GM12878 (cell line): ENCODE measurements around the gene ZDHHC14. TPM values are rescaled to one million over a fixed set of nuclear protein-coding genes. Genes with fewer than 3 reads are reported as not detected.

Experiments used
- ATAC-seq: fragments of 200-7000 bp; cut with Tn5 transposase; 3 replicates; pipeline ENCODE4 v1.9.1; 2020; ENCODE audit warnings: mild to moderate bottlenecking, moderate library complexity
- BruUV-seq: library from RNA; stranded (reverse); fragments of 400-500 nt; replicated peaks from 2 replicates; lab custom pipeline; 2021; lab: Mats Ljungman, UMichigan
- CTCF ChIA-PET: fragments of 300-600 bp; sonication (Branson Sonifier 250); formaldehyde crosslinking; extraction: SDS; loops from one replicate; lab custom pipeline; 2021; ENCODE audit warnings: inconsistent platforms; lab: Yijun Ruan, JAX
- POLR2A ChIA-PET: fragments of 350-600 bp; formaldehyde crosslinking; extraction: SDS; loops from one replicate; lab custom pipeline; 2021; ENCODE audit warnings: inconsistent platforms; lab: Charles Lee
- RAD21 ChIA-PET: fragments of 300-600 bp; sonication (Branson Sonifier 250); formaldehyde crosslinking; loops from one replicate; lab custom pipeline; 2023; ENCODE audit warnings: antibody characterized with exemption; ENCODE audit not compliant: unreplicated experiment; lab: Charles Lee
- SMC1A ChIA-PET: fragments of 300-600 bp; sonication (Branson Sonifier 250); formaldehyde crosslinking; loops from one replicate; lab custom pipeline; 2023; ENCODE audit not compliant: unreplicated experiment, uncharacterized antibody; lab: Charles Lee
- DNase-seq: peaks from one replicate; pipeline ENCODE4 v3.0.0-alpha.2; 2011; ENCODE audit warnings: low read depth, low spot score
- FAIRE-seq: peaks from 3 replicates; lab custom pipeline; 2011; peaks lifted over from hg19 to GRCh38; lab: Jason Lieb, UNC
- H2AFZ ChIP-seq: 2 replicates; pipeline ENCODE4 v1.6.0; 2011; ENCODE audit warnings: low read depth, low read length, control low read depth; ENCODE audit not compliant: control insufficient read depth
- H3K27ac ChIP-seq: 2 replicates; pipeline ENCODE4 v1.5.1; 2011; ENCODE audit warnings: control low read depth; ENCODE audit not compliant: control insufficient read depth, insufficient read depth
- H3K27me3 ChIP-seq, 2 experiments: replicated peaks in 1 of 2; 2 replicates each; pipeline versions ENCODE4 v1.6.0 to v1.6.1; 2011; ENCODE audit warnings: low read length in 1 of 2; ENCODE audit not compliant: control insufficient read depth in 2 of 2, insufficient read depth in 2 of 2
- H3K36me3 ChIP-seq, 2 experiments: 2 replicates each; pipeline ENCODE4 v1.5.1; 2011; ENCODE audit warnings: low read length in 1 of 2; ENCODE audit not compliant: control insufficient read depth in 2 of 2, insufficient read depth in 2 of 2
- H3K4me1 ChIP-seq: 2 replicates; pipeline ENCODE4 v1.6.1; 2011; ENCODE audit warnings: mild to moderate bottlenecking, low read length, moderate library complexity, mixed read lengths; ENCODE audit not compliant: control insufficient read depth, insufficient read depth
- H3K4me2 ChIP-seq: 2 replicates; pipeline ENCODE4 v1.6.0; 2011; ENCODE audit warnings: control low read depth; ENCODE audit not compliant: control insufficient read depth, insufficient read depth
- H3K4me3 ChIP-seq: fragments of 200-600 bp; sonication (generic); 2 replicates; pipeline ENCODE4 v1.5.1; 2016
- H3K79me2 ChIP-seq: 2 replicates; pipeline ENCODE4 v1.6.0; 2011; ENCODE audit warnings: low read length; ENCODE audit not compliant: control insufficient read depth, insufficient read depth
- H3K9ac ChIP-seq: 2 replicates; pipeline ENCODE4 v1.8.0; 2011; ENCODE audit warnings: low read length, control low read depth, mixed read lengths; ENCODE audit not compliant: control insufficient read depth, insufficient read depth
- H3K9me3 ChIP-seq: replicated peaks from 3 replicates; pipeline ENCODE4 v1.5.1; 2011; ENCODE audit warnings: mild to moderate bottlenecking, low read length; ENCODE audit not compliant: control insufficient read depth, insufficient read depth
- H4K20me1 ChIP-seq: 2 replicates; pipeline ENCODE4 v1.6.0; 2011; ENCODE audit not compliant: control insufficient read depth, insufficient read depth
- EED ChIP-seq: sonication (generic); IDR thresholded peaks from 2 replicates; pipeline ENCODE4 v1.6.1; 2016; ENCODE audit warnings: antibody characterized with exemption, low read depth
- MTA2 ChIP-seq: fragments of 450-650 bp; IDR thresholded peaks from 2 replicates; pipeline ENCODE4 v1.6.1; 2016; ENCODE audit warnings: low read depth, mild to moderate bottlenecking, moderate library complexity
- MXI1 ChIP-seq: fragments of 150-350 bp; IDR thresholded peaks from 2 replicates; pipeline ENCODE4 v1.6.1; 2011; ENCODE audit warnings: low read depth, mild to moderate bottlenecking, inconsistent platforms, low read length, improper control_type of control experiment
- MYB ChIP-seq: fragments of 150-350 bp; IDR thresholded peaks from 2 replicates; pipeline ENCODE4 v1.6.1; 2014; ENCODE audit warnings: mild to moderate bottlenecking, low read depth, low read length, borderline replicate concordance
- NBN ChIP-seq: fragments of 450-650 bp; IDR thresholded peaks from 2 replicates; pipeline ENCODE4 v1.6.1; 2016
- ZNF207 ChIP-seq: fragments of 450-650 bp; IDR thresholded peaks from 2 replicates; pipeline ENCODE4 v1.6.1; 2014; ENCODE audit warnings: antibody characterized with exemption, mild to moderate bottlenecking, borderline replicate concordance
- WGBS: methylation state at CpG from one replicate; pipeline ENCODE4 v1.1.6; 2016; ENCODE audit warnings: low lambda C conversion rate; ENCODE audit not compliant: insufficient replicate concordance, insufficient coverage; ENCODE audit errors: missing lambda C conversion rate; 5-methylcytosine and 5-hydroxymethylcytosine counted together
- in situ Hi-C: fragments of 300-500 bp; cut with MboI; formaldehyde crosslinking; loops from 9 replicates; pipeline ENCODE4 v1.14.3; 2018; ENCODE audit warnings: mixed read lengths
- intact Hi-C: fragments of 100-400 bp; cut with micrococcal nuclease; formaldehyde crosslinking; loops from one replicate; pipeline ENCODE4 v1.14.2; 2022; ENCODE audit not compliant: unreplicated experiment
- polyA plus RNA-seq, 11 experiments: library from polyadenylated mRNA; depleted of rRNA in 4 of 11; unstranded in 6 of 11; stranded (reverse) in 5 of 11; fragments of >200 nt; fragmentation: Nextera tagmentation in 4 of 11; fragmentation: Illumina TruSeq in 1 of 11; extraction: Ambion mirVana in 4 of 11; extraction: Trizol in 1 of 11; gene quantifications; 1 replicate in 1 of 11; 2 replicates in 10 of 11; pipeline versions ENCODE4 v1.2.1 to v1.2.3, GENCODE V29; 2011 to 2016; ENCODE audit warnings: inconsistent platforms in 2 of 11, missing spikeins in 2 of 11, low read depth in 1 of 11
- total RNA-seq, 4 experiments: library from RNA; depleted of rRNA in 3 of 4; stranded (reverse); fragments of >200 nt in 3 of 4; fragmentation: Illumina TruSeq in 1 of 4; extraction: Trizol in 1 of 4; gene quantifications; 2 replicates each; pipeline versions ENCODE4 v1.2.1 to v1.2.3, GENCODE V29; 2013 to 2021

Gene ZDHHC14
- total and polyA plus RNA-seq, 10 of the 15 experiments (the other 5 are each of a cell fraction or from before 2014, with no cell fraction given) = 0.15 to 16.0 (median 0.76) TPM; not detected in 1

- TF ChIP-seq NBN (no peak), EED (no peak), MTA2 (no peak), MYB (no peak), ZNF207 (no peak), MXI1 (no peak)
Measured at GRCh38 chr6:157494132-157494710, 113.2 kb downstream of the ZDHHC14 start.

More at GRCh38 chr6:157494132-157494710, 113.2 kb downstream of the ZDHHC14 start:
- Histone ChIP-seq H3K27ac (no peak overlapping the region), H2AFZ (no peak overlapping the region), H3K4me2 (no peak overlapping the region), H4K20me1 (no peaks in the 10 kb centered on the region), H3K27me3 (no peaks in the 10 kb centered on the region; a peak in 1 of 4 replicates), H3K9me3 (peaks cover 2% of the 10 kb centered on the region; the same call in 1 of the 3 replicates), H3K4me3 (no peak overlapping the region), H3K4me1 (no peaks in the 10 kb centered on the region), H3K9ac (no peak overlapping the region), H3K36me3 (no peaks in the 10 kb centered on the region), H3K79me2 (no peaks in the 10 kb centered on the region)
- 60% methylated on average over 6 of the region's 6 CpGs for WGBS
- DNase-seq = no peak
- SMC1A ChIA-PET = interaction anchor here (0.7 to 1.1 kb wide), 5 partner anchors 12 to 86 kb away, joined by 3 to 5 read pairs (median 4); no protein-coding TSS in a partner anchor
- RAD21 ChIA-PET = interaction anchor here (1.2 kb wide), 1 partner anchor 65 kb away, joined by 3 read pairs; no protein-coding TSS in a partner anchor
- in situ Hi-C loops = no loop called here
- POLR2A ChIA-PET = interaction anchor here (0.7 kb wide), 1 partner anchor 12 kb away, joined by 3 read pairs; no protein-coding TSS in a partner anchor
- CTCF ChIA-PET = interaction anchor here (1.2 kb wide), 1 partner anchor 14 kb away, joined by 3 read pairs; no protein-coding TSS in a partner anchor
- intact Hi-C loops = no loop called here
- no peak for ATAC-seq
- FAIRE-seq = no peak
- BruUV-seq = no TSS peak
